Measurements from ENCODE around the gene AP5M1. TPM values are rescaled to one million over a fixed set of nuclear protein-coding genes. Genes with fewer than 3 reads are reported as not detected.
A peak's percentile ranks its signal among the peaks of the same experiment; 100 is the strongest.
"Not testable (repeated sequence)": the region's sequence is repeated elsewhere in the genome, so short reads cannot be mapped to it uniquely, and the experiment has no call there.

The AP5M1 gene
- polyA plus RNA-seq: 10 to 100 TPM; 27.2 to 52.0 (median 42.7) TPM

DNA sequence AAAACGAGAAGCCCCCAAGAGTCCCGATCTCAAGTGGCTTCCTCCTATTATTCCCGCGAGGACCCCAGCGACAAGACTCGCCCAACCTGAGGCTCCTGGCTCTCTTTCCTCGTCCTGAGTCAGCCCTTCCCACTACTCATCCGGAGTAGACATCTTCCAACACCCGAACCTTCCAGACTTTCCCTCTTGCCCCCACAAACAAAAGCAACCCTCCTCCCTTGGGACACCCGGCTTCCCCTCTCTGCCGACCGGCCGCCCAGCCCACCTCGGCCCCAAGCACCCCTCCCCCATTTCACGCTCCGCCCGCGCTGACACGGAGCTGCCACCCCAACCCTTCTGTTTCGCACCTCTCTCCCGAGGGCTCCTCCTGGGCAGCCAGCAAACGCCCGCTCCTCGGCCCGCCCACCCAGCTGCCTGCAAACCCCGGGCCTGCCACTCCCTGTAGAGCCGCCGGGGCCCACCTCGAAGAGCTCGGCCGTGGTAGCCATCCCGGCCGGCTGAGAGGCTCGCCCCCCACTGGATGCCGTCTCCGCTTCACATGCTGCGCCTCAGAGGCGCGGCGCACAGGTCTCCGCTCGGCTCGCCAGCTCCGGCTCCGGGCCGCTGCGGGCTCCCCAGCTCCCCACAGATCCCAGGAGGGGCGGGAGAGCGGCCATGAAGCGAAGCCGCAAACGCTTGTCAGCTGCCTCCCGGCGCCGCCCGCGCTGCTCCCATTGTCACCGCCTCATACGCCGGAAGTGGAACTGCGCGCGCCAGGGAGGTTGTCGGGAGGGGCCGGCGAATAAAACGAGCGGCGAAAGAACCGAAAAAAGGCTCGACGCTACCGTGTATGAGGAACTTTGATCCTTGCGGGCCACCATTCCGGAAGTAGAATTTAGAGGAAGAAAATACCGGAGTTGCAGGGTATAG is at the start of gene AP5M1, which contains the start of gene EXOC5:
Gene AP5M1, plus strand, starts transcription at position 811 of the 909 bp plus-strand sequence. CDS start 344 bp downstream, outside the sequence.
Gene EXOC5, minus strand, starts transcription at position 745 of the 909 bp plus-strand sequence. Its CDS starts 257 bp downstream, at position 488.
- Mint-ChIP-seq H3K36me3 (no peaks in the 10 kb centered on the region), H3K27me3 (ENCODE audit: low read depth in 3 of 3) (peaks cover 8 to 15% (median 13%) of the 10 kb centered on the region in 3 donors), H3K9me3 (no peaks in the 10 kb centered on the region), H3K27ac (peak within 1 kb of the TSS; percentile 96 to 99 (median 98)), H3K4me3 (peak within 1 kb of the TSS; percentile 98 to 99 (median 99)), H3K4me1 (peaks cover 59 to 88% of the 10 kb centered on the region in 2 donors)
- peak; percentile 88 to 89 (median 89) for DNase-seq

GRCh38 chr14:57221931-57222330 is 46.8 kb upstream of the AP5M1 start:
- Mint-ChIP-seq H3K27me3 (ENCODE audit: low read depth in 3 of 3) (no peaks in the 10 kb centered on the region), H3K9me3 (no peaks in the 10 kb centered on the region), H3K36me3 (peaks cover 16 to 28% (median 22%) of the 10 kb centered on the region in 3 donors), H3K4me1 (peaks cover 0 to 2% of the 10 kb centered on the region in 2 donors), H3K27ac (no peak overlapping the region), H3K4me3 (no peak overlapping the region)
- no peak for DNase-seq

GRCh38 chr14:57227083-57227482 is 41.7 kb upstream of the AP5M1 start:
- Mint-ChIP-seq H3K4me3 (no peak overlapping the region), H3K36me3 (peaks cover 23 to 48% (median 33%) of the 10 kb centered on the region in 3 donors)
- DNase-seq: no peak

GRCh38 chr14:57228320-57228719 is 40.5 kb upstream of the AP5M1 start:
- H3K36me3 Mint-ChIP-seq: peaks cover 23 to 52% (median 36%) of the 10 kb centered on the region in 3 donors
- DNase-seq; H3K27ac Mint-ChIP-seq; H3K27me3 Mint-ChIP-seq (ENCODE audit: low read depth in 3 of 3); H3K9me3 Mint-ChIP-seq; H3K4me3 Mint-ChIP-seq; H3K4me1 Mint-ChIP-seq: not testable (repeated sequence)

More at GRCh38 chr14:57227083-57227482, 41.7 kb upstream of the AP5M1 start:
- Mint-ChIP-seq H3K27ac (no peak overlapping the region), H3K4me1 (peaks cover 0 to 2% of the 10 kb centered on the region in 2 donors), H3K27me3 (ENCODE audit: low read depth in 3 of 3) (no peaks in the 10 kb centered on the region), H3K9me3 (no peaks in the 10 kb centered on the region)

DNA sequence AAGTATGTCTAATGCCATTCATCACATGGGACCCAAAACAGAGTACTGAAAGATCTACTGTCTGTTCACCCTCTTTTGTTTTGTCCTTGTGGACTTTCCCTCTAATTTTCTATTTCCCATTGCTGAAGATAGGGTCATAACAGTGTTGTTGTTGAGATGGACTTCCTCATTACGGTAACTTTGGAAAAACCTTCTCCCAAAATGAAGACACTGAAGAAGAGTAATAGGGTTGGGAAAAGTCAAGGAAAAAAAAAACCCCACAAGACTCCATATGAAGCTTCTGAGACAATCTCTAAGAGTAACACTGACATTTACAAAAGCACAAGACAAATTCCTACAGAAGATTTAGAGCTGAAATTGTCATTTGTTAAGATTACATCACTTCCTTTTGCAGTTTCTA is 36.8 kb upstream of the AP5M1 start:
- peaks cover 16 to 41% (median 26%) of the 10 kb centered on the region in 3 donors for H3K36me3 Mint-ChIP-seq
- no peak for DNase-seq
- no peaks in the 10 kb centered on the region for H3K4me1 Mint-ChIP-seq
- H3K27me3 Mint-ChIP-seq (ENCODE audit: low read depth in 3 of 3): no peaks in the 10 kb centered on the region
- H3K27ac Mint-ChIP-seq: peak overlapping the region in 1 of 6 donors; percentile 14
- no peaks in the 10 kb centered on the region for H3K9me3 Mint-ChIP-seq
- no peak overlapping the region for H3K4me3 Mint-ChIP-seq

- peaks cover 0 to 21% (median 10%) of the 10 kb centered on the region in 3 donors for H3K36me3 Mint-ChIP-seq
- not testable (repeated sequence) for H3K27ac Mint-ChIP-seq; DNase-seq; H3K4me3 Mint-ChIP-seq; H3K4me1 Mint-ChIP-seq; H3K9me3 Mint-ChIP-seq; H3K27me3 Mint-ChIP-seq (ENCODE audit: low read depth in 3 of 3)
Observed at GRCh38 chr14:57240115-57240514, 28.7 kb upstream of the AP5M1 start.

DNA sequence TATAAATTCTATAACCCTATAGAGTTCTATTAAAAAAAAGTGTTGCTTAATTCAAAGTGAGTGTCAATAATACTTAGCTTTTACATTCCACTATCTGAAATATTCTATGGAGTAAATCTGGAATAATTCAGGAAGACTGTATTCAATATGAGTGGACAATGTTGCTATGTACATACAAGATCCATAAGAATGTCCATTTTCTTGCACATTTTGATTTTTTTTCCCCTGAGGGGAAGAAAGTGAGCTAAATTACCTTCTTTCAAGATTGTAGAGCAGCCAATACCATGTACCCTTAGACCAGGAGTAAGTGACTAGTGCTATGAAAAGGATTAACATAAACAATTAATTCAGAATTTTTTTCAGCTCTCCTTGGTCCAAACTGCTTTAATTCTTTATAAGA is 25.5 kb upstream of the AP5M1 start:
- Mint-ChIP-seq H3K9me3 (no peaks in the 10 kb centered on the region), H3K4me3 (no peak overlapping the region), H3K4me1 (no peaks in the 10 kb centered on the region), H3K27ac (no peak overlapping the region), H3K27me3 (ENCODE audit: low read depth in 3 of 3) (no peaks in the 10 kb centered on the region), H3K36me3 (peaks cover 0 to 19% (median 9%) of the 10 kb centered on the region in 3 donors)
- DNase-seq: no peak

- no peaks in the 10 kb centered on the region for H3K9me3 Mint-ChIP-seq
- H3K27ac Mint-ChIP-seq: no peak overlapping the region
- no peak for DNase-seq
- H3K27me3 Mint-ChIP-seq (ENCODE audit: low read depth in 3 of 3): no peaks in the 10 kb centered on the region
- H3K4me3 Mint-ChIP-seq: no peak overlapping the region
- H3K36me3 Mint-ChIP-seq: peaks cover 0 to 17% (median 7%) of the 10 kb centered on the region in 3 donors
- H3K4me1 Mint-ChIP-seq: peaks cover 0 to 4% of the 10 kb centered on the region in 2 donors
Observed at GRCh38 chr14:57244106-57244505, 24.7 kb upstream of the AP5M1 start.

GRCh38 chr14:57245941-57246340 is 22.8 kb upstream of the AP5M1 start:
- Mint-ChIP-seq H3K4me1 (peaks cover 0 to 17% of the 10 kb centered on the region in 2 donors), H3K27ac (no peak overlapping the region), H3K9me3 (no peaks in the 10 kb centered on the region), H3K27me3 (ENCODE audit: low read depth in 3 of 3) (no peaks in the 10 kb centered on the region), H3K4me3 (no peak overlapping the region), H3K36me3 (peaks cover 0 to 17% (median 7%) of the 10 kb centered on the region in 3 donors)
- no peak for DNase-seq

GRCh38 chr14:57246933-57247657 is 21.7 kb upstream of the AP5M1 start:
- Mint-ChIP-seq H3K36me3 (peaks cover 0 to 14% (median 4%) of the 10 kb centered on the region in 3 donors), H3K4me1 (peaks cover 5 to 28% of the 10 kb centered on the region in 2 donors), H3K4me3 (no peak overlapping the region), H3K27me3 (ENCODE audit: low read depth in 3 of 3) (no peaks in the 10 kb centered on the region), H3K9me3 (no peaks in the 10 kb centered on the region), H3K27ac (no peak overlapping the region)
- no peak for DNase-seq

GRCh38 chr14:57254884-57255283 is 13.9 kb upstream of the AP5M1 start:
- H3K9me3 Mint-ChIP-seq: no peaks in the 10 kb centered on the region
- H3K36me3 Mint-ChIP-seq: peaks cover 0 to 13% (median 10%) of the 10 kb centered on the region in 3 donors
- peaks cover 27 to 71% of the 10 kb centered on the region in 2 donors for H3K4me1 Mint-ChIP-seq
- H3K27ac Mint-ChIP-seq: no peak overlapping the region
- H3K27me3 Mint-ChIP-seq (ENCODE audit: low read depth in 3 of 3): no peaks in the 10 kb centered on the region
- DNase-seq: no peak
- no peak overlapping the region for H3K4me3 Mint-ChIP-seq

DNA sequence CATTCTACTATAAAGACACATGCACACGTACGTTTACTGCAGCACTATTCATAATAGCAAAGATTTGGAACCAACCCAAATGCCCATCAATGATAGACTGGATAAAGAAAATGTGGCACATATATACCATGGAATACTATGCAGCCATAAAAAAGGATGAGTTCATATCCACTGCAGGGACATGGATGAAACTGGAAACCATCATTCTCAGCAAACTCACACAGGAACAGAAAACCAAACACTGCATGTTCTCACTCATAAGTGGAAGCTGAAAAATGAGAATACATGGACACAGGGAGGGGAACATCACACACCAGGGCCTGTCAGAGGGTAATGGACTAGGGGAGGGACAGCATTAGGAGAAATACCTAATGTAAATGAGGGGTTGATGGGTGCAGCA is 10.6 kb upstream of the AP5M1 start:
- H3K27me3 Mint-ChIP-seq (ENCODE audit: low read depth in 3 of 3); H3K4me3 Mint-ChIP-seq; H3K9me3 Mint-ChIP-seq; H3K27ac Mint-ChIP-seq; DNase-seq: not testable (repeated sequence)
- Mint-ChIP-seq H3K4me1 (peaks cover 29 to 59% of the 10 kb centered on the region in 2 donors), H3K36me3 (peaks cover 0 to 13% (median 10%) of the 10 kb centered on the region in 3 donors)

GRCh38 chr14:57259672-57260071 is 9.1 kb upstream of the AP5M1 start:
- Mint-ChIP-seq H3K4me1 (peaks cover 28 to 59% of the 10 kb centered on the region in 2 donors), H3K36me3 (peaks cover 0 to 13% (median 10%) of the 10 kb centered on the region in 3 donors), H3K27ac (no peak overlapping the region), H3K4me3 (no peak overlapping the region), H3K9me3 (no peaks in the 10 kb centered on the region), H3K27me3 (ENCODE audit: low read depth in 3 of 3) (no peaks in the 10 kb centered on the region)
- no peak for DNase-seq

GRCh38 chr14:57261604-57262003 is 7.2 kb upstream of the AP5M1 start:
- Mint-ChIP-seq H3K27me3 (ENCODE audit: low read depth in 3 of 3) (no peaks in the 10 kb centered on the region), H3K36me3 (peaks cover 0 to 10% (median 10%) of the 10 kb centered on the region in 3 donors), H3K4me1 (peaks cover 30 to 62% of the 10 kb centered on the region in 2 donors), H3K27ac (no peak overlapping the region), H3K4me3 (no peak overlapping the region), H3K9me3 (no peaks in the 10 kb centered on the region)
- no peak for DNase-seq
